ENCODE data around the gene CPEB4. TPM values are rescaled to one million over a fixed set of nuclear protein-coding genes. Genes with fewer than 3 reads are reported as not detected.

CPEB4 gene
- polyA plus RNA-seq, 1 experiment: 21.3 TPM

GRCh38 chr5:173928871-173929574 is 40.9 kb downstream of the CPEB4 start:
- H3K27ac ChIP-seq (ENCODE audit: low read depth, low read length): no peak overlapping the region
- TF ChIP-seq CTCF (IDR thresholded peaks at IDR 0.05; ENCODE audit: low read depth, low read length): no peak
- ChIA-PET CTCF (interaction anchor here (0.7 to 1.7 kb wide), 3 partner anchors 27 to 313 kb away, joined by 3 to 6 read pairs (median 4); no protein-coding TSS in a partner anchor), POLR2A (no interaction called here)
- no peak for DNase-seq (ENCODE audit: low read depth, low spot score)
- no peak overlapping the region for H3K4me3 ChIP-seq (ENCODE audit: low read depth, low read length)
- no peaks in the 10 kb centered on the region for H3K9me3 ChIP-seq (ENCODE audit: control insufficient read depth, insufficient read depth, low read length)
- no peaks in the 10 kb centered on the region for H3K27me3 ChIP-seq (ENCODE audit: control insufficient read depth, insufficient read depth, low read length)

- H3K27ac ChIP-seq (ENCODE audit: low read depth, low read length): no peak overlapping the region
- no peaks in the 10 kb centered on the region for H3K27me3 ChIP-seq (ENCODE audit: control insufficient read depth, insufficient read depth, low read length)
- ChIA-PET CTCF (interaction anchor here (1.2 to 1.6 kb wide), 2 partner anchors 40 to 314 kb away, joined by 4 to 5 read pairs; no protein-coding TSS in a partner anchor), POLR2A (no interaction called here)
- TF ChIP-seq CTCF (IDR thresholded peaks at IDR 0.05; ENCODE audit: low read depth, low read length): no peak
- no peak overlapping the region for H3K4me3 ChIP-seq (ENCODE audit: low read depth, low read length)
- DNase-seq (ENCODE audit: low read depth, low spot score): no peak
- no peaks in the 10 kb centered on the region for H3K9me3 ChIP-seq (ENCODE audit: control insufficient read depth, insufficient read depth, low read length)
These were observed 44.6 kb downstream of the CPEB4 start for GRCh38 chr5:173932695-173933139.

DNA sequence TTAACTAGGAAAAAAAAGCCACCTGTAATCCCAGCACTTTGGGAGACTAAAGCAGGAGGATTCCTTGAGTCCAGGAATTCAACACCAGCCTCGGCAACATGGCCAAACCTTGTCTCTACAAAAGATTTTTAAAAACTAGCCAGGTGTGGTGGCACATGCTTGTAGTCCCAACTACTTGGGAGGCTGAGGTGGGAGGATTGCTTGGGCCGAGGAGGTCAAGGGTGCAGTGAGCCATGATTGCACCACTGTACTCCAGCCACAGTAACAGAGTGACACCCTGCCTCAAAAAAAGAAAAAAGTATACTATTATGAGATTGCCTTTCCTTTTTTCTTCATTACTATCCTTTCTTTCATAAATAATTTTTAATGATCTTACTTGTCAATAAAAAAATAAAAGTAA is 45.8 kb downstream of the CPEB4 start:
- no peak overlapping the region for H3K4me3 ChIP-seq (ENCODE audit: low read depth, low read length)
- ChIA-PET CTCF (interaction anchor here (5.8 kb wide), 1 partner anchor 8 kb away, joined by 51 read pairs; no protein-coding TSS in a partner anchor), POLR2A (no interaction called here)
- DNase-seq (ENCODE audit: low read depth, low spot score): no peak
- no peaks in the 10 kb centered on the region for H3K9me3 ChIP-seq (ENCODE audit: control insufficient read depth, insufficient read depth, low read length)
- H3K27me3 ChIP-seq (ENCODE audit: control insufficient read depth, insufficient read depth, low read length): no peaks in the 10 kb centered on the region
- no peak overlapping the region for H3K27ac ChIP-seq (ENCODE audit: low read depth, low read length)
- TF ChIP-seq CTCF (IDR thresholded peaks at IDR 0.05; ENCODE audit: low read depth, low read length): no peak

GRCh38 chr5:173935396-173935795 is 47.2 kb downstream of the CPEB4 start:
- TF ChIP-seq CTCF (IDR thresholded peaks at IDR 0.05; ENCODE audit: low read depth, low read length): no peak
- Histone ChIP-seq H3K4me3 (ENCODE audit: low read depth, low read length) (no peak overlapping the region), H3K27ac (ENCODE audit: low read depth, low read length) (no peak overlapping the region), H3K27me3 (ENCODE audit: control insufficient read depth, insufficient read depth, low read length) (no peaks in the 10 kb centered on the region), H3K9me3 (ENCODE audit: control insufficient read depth, insufficient read depth, low read length) (no peaks in the 10 kb centered on the region)
- DNase-seq (ENCODE audit: low read depth, low spot score): no peak
- POLR2A ChIA-PET: no interaction called here
- CTCF ChIA-PET: interaction anchor here (1.0 to 5.8 kb wide), 3 partner anchors 10 to 376 kb away, joined by 3 to 51 read pairs (median 3); no protein-coding TSS in a partner anchor

DNA sequence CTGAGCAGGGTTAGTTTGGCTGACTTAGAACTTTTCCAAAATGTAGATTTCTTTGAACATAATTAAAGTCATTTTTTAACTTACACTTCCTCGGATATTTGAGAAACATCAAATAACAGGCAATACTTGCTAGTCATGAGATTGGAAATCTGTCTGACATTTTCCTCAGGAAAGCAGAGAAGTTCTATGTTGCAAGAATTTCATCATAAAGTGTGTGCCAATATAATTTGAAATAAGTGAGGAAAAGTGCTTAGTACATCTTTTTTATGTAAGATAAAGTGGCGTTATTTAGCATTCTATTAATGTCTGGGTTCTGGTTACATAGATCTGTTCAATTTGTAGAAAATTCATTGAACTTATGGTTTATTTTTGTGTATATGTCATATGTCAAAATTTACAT is 52.1 kb downstream of the CPEB4 start:
- no peak for DNase-seq (ENCODE audit: low read depth, low spot score)
- CTCF ChIA-PET: interaction anchor here (0.6 to 1.8 kb wide), 6 partner anchors 15 to 1306 kb away, joined by 3 to 7 read pairs (median 4); no protein-coding TSS in a partner anchor

More for the DNA sequence above, 52.1 kb downstream of the CPEB4 start:
- Histone ChIP-seq H3K27ac (ENCODE audit: low read depth, low read length) (no peak overlapping the region), H3K9me3 (ENCODE audit: control insufficient read depth, insufficient read depth, low read length) (no peaks in the 10 kb centered on the region), H3K4me3 (ENCODE audit: low read depth, low read length) (no peak overlapping the region), H3K27me3 (ENCODE audit: control insufficient read depth, insufficient read depth, low read length) (no peaks in the 10 kb centered on the region)
- no peak for TF ChIP-seq CTCF (IDR thresholded peaks at IDR 0.05; ENCODE audit: low read depth, low read length)
- POLR2A ChIA-PET: interaction anchor here (0.6 to 0.7 kb wide), 2 partner anchors 36 to 754 kb away, joined by 3 to 7 read pairs; no protein-coding TSS in a partner anchor
